PC-3 (cell line): ENCODE results near the gene ANKRD22. TPM values are rescaled to one million over a fixed set of nuclear protein-coding genes. Genes with fewer than 3 reads are reported as not detected.

Experiments
- ATAC-seq: fragments of 200-7000 bp; cut with Tn5 transposase; 2 replicates; pipeline ENCODE4 v1.9.1; 2020; ENCODE audit warnings: mild to moderate bottlenecking, moderate library complexity
- BruUV-seq: library from RNA; stranded (reverse); fragments of 400-500 nt; replicated peaks from 2 replicates; lab custom pipeline; 2021; lab: Mats Ljungman, UMichigan
- CTCF ChIA-PET: fragments of 300-600 bp; sonication (Branson Sonifier 250); formaldehyde crosslinking; loops from one replicate; lab custom pipeline; 2022; ENCODE audit warnings: antibody characterized with exemption; lab: Charles Lee
- POLR2A ChIA-PET: fragments of 300-600 bp; sonication (Branson Sonifier 250); formaldehyde crosslinking; loops from one replicate; lab custom pipeline; 2022; ENCODE audit warnings: antibody characterized with exemption; ENCODE audit not compliant: unreplicated experiment; lab: Charles Lee
- DNase-seq: peaks from one replicate; pipeline ENCODE4 v3.0.0-alpha.2; 2015
- H2AFZ ChIP-seq: fragments of 300-600 bp; sonication (generic); 2 replicates; pipeline ENCODE4 v1.6.0; 2016; ENCODE audit warnings: antibody characterized with exemption, low read length
- H3F3A ChIP-seq: fragments of 300-600 bp; sonication (generic); one replicate; pipeline ENCODE4 v1.6.0; 2017; ENCODE audit warnings: antibody characterized with exemption, low read length, control low read depth, mild to moderate bottlenecking; ENCODE audit not compliant: unreplicated experiment
- H3K27ac ChIP-seq: fragments of 300-600 bp; sonication (generic); 2 replicates; pipeline ENCODE4 v1.5.1; 2016; ENCODE audit warnings: mild to moderate bottlenecking, low read length
- H3K27me3 ChIP-seq: fragments of 300-600 bp; sonication (generic); 2 replicates; pipeline ENCODE4 v1.6.1; 2016; ENCODE audit warnings: low read length, mixed read lengths
- H3K36me3 ChIP-seq: fragments of 300-600 bp; sonication (generic); 2 replicates; pipeline ENCODE4 v1.6.1; 2016; ENCODE audit warnings: low read depth, mixed run types, low read length, mixed read lengths
- H3K4me1 ChIP-seq: fragments of 300-600 bp; sonication (generic); 2 replicates; pipeline ENCODE4 v1.5.1; 2016; ENCODE audit warnings: low read length; ENCODE audit not compliant: insufficient read depth
- H3K4me2 ChIP-seq: fragments of 300-600 bp; sonication (generic); 2 replicates; pipeline ENCODE4 v1.6.0; 2016; ENCODE audit warnings: low read length
- H3K4me3 ChIP-seq: fragments of 300-600 bp; sonication (generic); 2 replicates; pipeline ENCODE4 v1.5.1; 2016; ENCODE audit warnings: mild to moderate bottlenecking, low read length, mixed read lengths
- H3K79me2 ChIP-seq: fragments of 300-600 bp; sonication (generic); 2 replicates; pipeline ENCODE4 v1.6.1; 2017; ENCODE audit warnings: low read length, mixed read lengths
- H3K9ac ChIP-seq: fragments of 300-600 bp; sonication (generic); 2 replicates; pipeline ENCODE4 v1.6.0; 2016; ENCODE audit warnings: mild to moderate bottlenecking, low read length
- H3K9me2 ChIP-seq: fragments of 300-600 bp; sonication (generic); replicated peaks from 2 replicates; pipeline ENCODE4 v1.6.1; 2016; ENCODE audit warnings: mixed run types, low read length, mixed read lengths
- H3K9me3 ChIP-seq: fragments of 300-600 bp; sonication (generic); 2 replicates; pipeline ENCODE4 v1.6.1; 2016; ENCODE audit warnings: low read length, mixed read lengths
- H4K20me1 ChIP-seq: fragments of 300-600 bp; sonication (generic); 2 replicates; pipeline ENCODE4 v1.6.1; 2016; ENCODE audit warnings: low read length, mixed read lengths
- CTCF ChIP-seq: fragments of 300-600 bp; sonication (generic); conservative IDR thresholded peaks from 2 replicates; pipeline ENCODE4 v1.5.1; 2017; ENCODE audit warnings: antibody characterized with exemption, low read depth, mild to moderate bottlenecking, low read length
- EZH2 ChIP-seq: fragments of 300-600 bp; sonication (generic); IDR thresholded peaks from one replicate; pipeline ENCODE4 v1.6.1; 2017; ENCODE audit warnings: antibody characterized with exemption, mild to moderate bottlenecking, low read length; ENCODE audit not compliant: unreplicated experiment
- EZH2phosphoT487 ChIP-seq: fragments of 300-600 bp; sonication (generic); IDR thresholded peaks from 2 replicates; pipeline ENCODE4 v1.6.1; 2018; ENCODE audit warnings: mild to moderate bottlenecking, antibody characterized with exemption, low read length, borderline replicate concordance
- intact Hi-C: fragments of 100-400 bp; cut with micrococcal nuclease; formaldehyde crosslinking; loops from 2 replicates; pipeline ENCODE4 v1.9.0; 2023
- total RNA-seq: library from RNA; depleted of rRNA; stranded (reverse); fragments of >200 nt; gene quantifications from 2 replicates; pipeline ENCODE4 v1.2.3, GENCODE V29; 2014; rRNA removed

The ANKRD22 gene
- total RNA-seq, 1 experiment from 2014 or later = 5.0 TPM

GRCh38 chr10:88782222-88782621 is 69.4 kb downstream of the ANKRD22 start:
- no TSS peak for BruUV-seq
- CTCF ChIA-PET = no interaction called here
- H4K20me1 ChIP-seq = no peaks in the 10 kb centered on the region
- no peak overlapping the region for H2AFZ ChIP-seq
- H3F3A ChIP-seq = no peaks in the 10 kb centered on the region
- no peak overlapping the region for H3K4me3 ChIP-seq
- DNase-seq (no peak), ATAC-seq (no peak)
- POLR2A ChIA-PET = no interaction called here
- no peaks in the 10 kb centered on the region for H3K27me3 ChIP-seq
- no peak overlapping the region for H3K9ac ChIP-seq
- intact Hi-C loops = no loop called here
- H3K27ac ChIP-seq = no peak overlapping the region
- H3K79me2 ChIP-seq = no peaks in the 10 kb centered on the region
- no peaks in the 10 kb centered on the region for H3K36me3 ChIP-seq
- H3K9me2 ChIP-seq = no peaks in the 10 kb centered on the region
- no peak for TF ChIP-seq CTCF
- no peak for TF ChIP-seq EZH2phosphoT487
- no peak for TF ChIP-seq EZH2
- H3K4me2 ChIP-seq = no peak overlapping the region
- no peaks in the 10 kb centered on the region for H3K4me1 ChIP-seq
- H3K9me3 ChIP-seq = no peaks in the 10 kb centered on the region

GRCh38 chr10:88781206-88781605 is 70.4 kb downstream of the ANKRD22 start:
- no peaks in the 10 kb centered on the region for H3F3A ChIP-seq
- BruUV-seq = no TSS peak
- H3K9me2 ChIP-seq = no peaks in the 10 kb centered on the region
- no peaks in the 10 kb centered on the region for H3K9me3 ChIP-seq
- no peaks in the 10 kb centered on the region for H4K20me1 ChIP-seq
- POLR2A ChIA-PET = no interaction called here
- intact Hi-C loops = no loop called here
- H3K36me3 ChIP-seq = no peaks in the 10 kb centered on the region
- H3K9ac ChIP-seq = no peak overlapping the region
- H3K4me2 ChIP-seq = no peak overlapping the region
- H3K27me3 ChIP-seq = no peaks in the 10 kb centered on the region
- no peak overlapping the region for H2AFZ ChIP-seq
- CTCF ChIA-PET = no interaction called here
- no peak for TF ChIP-seq EZH2phosphoT487
- TF ChIP-seq EZH2 = no peak
- TF ChIP-seq CTCF = no peak
- no peak overlapping the region for H3K27ac ChIP-seq
- no peaks in the 10 kb centered on the region for H3K4me1 ChIP-seq
- no peaks in the 10 kb centered on the region for H3K79me2 ChIP-seq
- ATAC-seq = no peak
- DNase-seq = no peak
- no peak overlapping the region for H3K4me3 ChIP-seq

Other genes with a start within 250 kb of the ANKRD22 start
- not detected in 2 replicates for gene LIPF, start 187.4 kb downstream of the ANKRD22 start, total RNA-seq
- gene LIPK, start 145.6 kb downstream of the ANKRD22 start, total RNA-seq = not detected in 2 replicates
- gene LIPN, start 91.8 kb downstream of the ANKRD22 start, total RNA-seq = not detected in 2 replicates
- gene LIPM, start 49.1 kb downstream of the ANKRD22 start, total RNA-seq = not detected in 2 replicates
- gene STAMBPL1, start 28.4 kb upstream of the ANKRD22 start, total RNA-seq = 15.7 and 19.5 TPM in 2 replicates
- 2.7 TPM in 1 of 2 replicates, not detected in the other for gene ACTA2, start 100.9 kb upstream of the ANKRD22 start, total RNA-seq
- gene FAS, start 139.0 kb upstream of the ANKRD22 start, total RNA-seq = 3.5 and 4.8 TPM in 2 replicates